Ascending aorta (tissue), 2 donors: ENCODE data around the gene NELFA. TPM values are rescaled to one million over a fixed set of nuclear protein-coding genes. Genes with fewer than 3 reads are reported as not detected.
A peak's percentile ranks its signal among the peaks of the same experiment; 100 is the strongest.

Source experiments
- DNase-seq, 2 donors: peaks; one replicate each; pipeline ENCODE4 v3.0.0-alpha.2; 2019; ENCODE audit warnings: low spot score in 2 of 2
- H3K27ac ChIP-seq, 2 donors: fragments of 200-600 bp; sonication (generic); one replicate each; pipeline ENCODE4 v1.5.1; 2016 to 2017; ENCODE audit warnings: mild to moderate bottlenecking in 1 of 2
- H3K27me3 ChIP-seq: fragments of 200-600 bp; sonication (generic); one replicate; pipeline ENCODE4 v1.5.1; 2017
- H3K36me3 ChIP-seq, 2 donors: fragments of 200-600 bp; sonication (generic); one replicate each; pipeline ENCODE4 v1.5.1; 2016
- H3K4me1 ChIP-seq, 2 donors: fragments of 200-600 bp; sonication (generic); one replicate each; pipeline ENCODE4 v1.5.1; 2016 to 2017; ENCODE audit warnings: mild to moderate bottlenecking in 1 of 2
- H3K4me3 ChIP-seq, 2 donors: fragments of 200-600 bp; sonication (generic); one replicate each; pipeline ENCODE4 v1.5.1; 2016 to 2017; ENCODE audit warnings: mild to moderate bottlenecking in 1 of 2
- H3K9me3 ChIP-seq, 2 donors: fragments of 200-600 bp; sonication (generic); one replicate each; pipeline ENCODE4 v1.5.1; 2016
- intact Hi-C: fragments of 100-400 bp; cut with DNase I; formaldehyde crosslinking; loops from one replicate; pipeline ENCODE4 v1.15.1; 2023
- total RNA-seq: library from RNA; depleted of rRNA; stranded (reverse); fragments of >200 nt; gene quantifications from one replicate; pipeline ENCODE4 v1.1.0, GENCODE V29; 2016
- TF ChIP-seq, protein P1 (sequence below), 3 experiments: fragments of 200-600 bp in 2 of 3; fragments of 450-650 bp in 1 of 3; sonication (generic) in 2 of 3; IDR thresholded peaks; one replicate each; pipeline ENCODE4 v1.5.1; 2016 to 2019; ENCODE audit warnings: antibody characterized with exemption in 3 of 3, mild to moderate bottlenecking in 1 of 3, moderate library complexity in 1 of 3

NELFA gene
- total RNA-seq, result 11.9 TPM

- TF ChIP-seq, protein P1, sequence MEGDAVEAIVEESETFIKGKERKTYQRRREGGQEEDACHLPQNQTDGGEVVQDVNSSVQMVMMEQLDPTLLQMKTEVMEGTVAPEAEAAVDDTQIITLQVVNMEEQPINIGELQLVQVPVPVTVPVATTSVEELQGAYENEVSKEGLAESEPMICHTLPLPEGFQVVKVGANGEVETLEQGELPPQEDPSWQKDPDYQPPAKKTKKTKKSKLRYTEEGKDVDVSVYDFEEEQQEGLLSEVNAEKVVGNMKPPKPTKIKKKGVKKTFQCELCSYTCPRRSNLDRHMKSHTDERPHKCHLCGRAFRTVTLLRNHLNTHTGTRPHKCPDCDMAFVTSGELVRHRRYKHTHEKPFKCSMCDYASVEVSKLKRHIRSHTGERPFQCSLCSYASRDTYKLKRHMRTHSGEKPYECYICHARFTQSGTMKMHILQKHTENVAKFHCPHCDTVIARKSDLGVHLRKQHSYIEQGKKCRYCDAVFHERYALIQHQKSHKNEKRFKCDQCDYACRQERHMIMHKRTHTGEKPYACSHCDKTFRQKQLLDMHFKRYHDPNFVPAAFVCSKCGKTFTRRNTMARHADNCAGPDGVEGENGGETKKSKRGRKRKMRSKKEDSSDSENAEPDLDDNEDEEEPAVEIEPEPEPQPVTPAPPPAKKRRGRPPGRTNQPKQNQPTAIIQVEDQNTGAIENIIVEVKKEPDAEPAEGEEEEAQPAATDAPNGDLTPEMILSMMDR (IDR thresholded peaks at IDR 0.05), result peak in 2 of 3 experiments; percentile 44 to 54
- intact Hi-C loops, result loop anchor here (1.0 to 5.0 kb wide), 8 partner anchors 139 to 1302 kb away; partner anchors contain the start of genes CFAP99, FAM193A, MXD4 and PCGF3
Measured at GRCh38 chr4:2008921-2009650, at the start of gene NELFA. NELFA (minus strand) TSS chr4:2008974; CDS start chr4:2008959, 15 bp downstream.

DNA sequence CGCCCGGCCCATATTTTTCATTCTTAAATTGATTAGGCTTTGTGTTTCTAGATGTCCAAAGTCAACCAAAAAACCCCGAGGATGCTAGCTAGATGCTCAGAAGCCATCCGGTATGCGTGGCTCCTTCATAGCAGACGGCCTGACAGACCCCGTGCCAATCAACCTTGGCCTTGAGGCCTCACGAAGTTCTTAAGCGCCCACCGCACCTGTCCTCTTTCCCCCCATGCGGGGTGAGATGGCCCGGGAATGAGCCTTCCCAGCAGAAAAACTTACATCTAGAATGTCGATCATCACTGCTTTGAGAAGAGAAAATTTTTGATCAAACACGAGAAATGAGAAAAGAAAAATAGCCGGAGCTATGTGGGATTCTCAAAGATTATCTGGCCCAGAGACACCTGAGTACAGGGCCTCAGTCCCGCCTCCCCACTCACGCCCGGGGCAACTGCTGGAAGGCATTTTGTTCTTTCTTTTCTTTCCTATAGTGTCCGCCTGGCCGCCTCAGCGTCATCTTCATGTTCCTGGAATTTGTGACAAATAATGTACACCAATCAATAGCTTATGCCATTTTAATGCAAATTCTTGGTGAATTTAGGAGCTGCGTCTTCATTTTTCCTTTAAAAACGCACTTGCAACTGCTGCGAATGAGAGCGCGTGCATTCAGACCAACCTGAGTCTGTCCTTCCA is 48.8 kb upstream of the NELFA start:
- no peak overlapping the region for H3K27ac ChIP-seq
- peaks cover 0 to 2% of the 10 kb centered on the region in 2 donors for H3K4me1 ChIP-seq
- DNase-seq, result no peak
- peaks cover 15% of the 10 kb centered on the region for H3K27me3 ChIP-seq
- H3K36me3 ChIP-seq, result no peaks in the 10 kb centered on the region
- no peak overlapping the region for H3K4me3 ChIP-seq
- intact Hi-C loops, result no loop called here
- H3K9me3 ChIP-seq, result no peaks in the 10 kb centered on the region
- TF ChIP-seq, protein P1 (IDR thresholded peaks at IDR 0.05), result no peak

More at GRCh38 chr4:2008921-2009650, at the start of gene NELFA:
- H3K36me3 ChIP-seq, result peaks cover 0 to 2% of the 10 kb centered on the region in 2 donors
- DNase-seq, result peak; percentile 63 to 96
- H3K27me3 ChIP-seq, result no peaks in the 10 kb centered on the region
- no peaks in the 10 kb centered on the region for H3K9me3 ChIP-seq
- peak within 1 kb of the TSS; percentile 84 to 98 for H3K4me3 ChIP-seq
- H3K27ac ChIP-seq, result peak within 1 kb of the TSS; percentile 96 to 98
- peaks cover 0 to 2% of the 10 kb centered on the region in 2 donors for H3K4me1 ChIP-seq

DNA sequence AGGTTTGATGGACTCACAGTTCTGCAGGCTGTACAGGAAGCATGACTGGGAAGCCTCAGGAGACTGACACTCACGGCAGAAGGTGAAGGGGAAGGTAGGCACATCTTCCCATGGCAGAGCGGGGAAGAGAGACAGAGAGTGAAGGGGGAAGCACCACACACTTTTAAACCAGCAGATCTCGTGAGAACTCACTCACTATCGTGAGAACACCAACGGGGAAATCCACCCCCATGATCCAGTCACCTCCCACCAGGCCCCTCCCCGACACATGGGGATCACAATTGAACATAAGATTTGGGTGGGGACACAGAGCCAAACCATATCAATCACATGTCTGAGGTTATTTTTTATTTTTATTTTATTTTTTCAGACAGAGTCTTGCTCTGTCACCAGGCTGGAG is 45.4 kb upstream of the NELFA start:
- intact Hi-C loops, result no loop called here
- TF ChIP-seq, protein P1 (IDR thresholded peaks at IDR 0.05), result no peak
- H3K27me3 ChIP-seq, result no peaks in the 10 kb centered on the region
- H3K4me3 ChIP-seq, result no peak overlapping the region
- no peak for DNase-seq
- no peaks in the 10 kb centered on the region for H3K36me3 ChIP-seq
- peaks cover 0 to 2% of the 10 kb centered on the region in 2 donors for H3K4me1 ChIP-seq
- no peak overlapping the region for H3K27ac ChIP-seq
- H3K9me3 ChIP-seq, result no peaks in the 10 kb centered on the region

- no peaks in the 10 kb centered on the region for H3K9me3 ChIP-seq
- no peak overlapping the region for H3K4me3 ChIP-seq
- TF ChIP-seq, protein P1 (IDR thresholded peaks at IDR 0.05), result no peak
- no peak for DNase-seq
- H3K36me3 ChIP-seq, result no peaks in the 10 kb centered on the region
- intact Hi-C loops, result no loop called here
- no peaks in the 10 kb centered on the region for H3K4me1 ChIP-seq
- H3K27me3 ChIP-seq, result no peaks in the 10 kb centered on the region
- no peak overlapping the region for H3K27ac ChIP-seq
Measured at GRCh38 chr4:2051086-2051485, 42.3 kb upstream of the NELFA start.

DNA sequence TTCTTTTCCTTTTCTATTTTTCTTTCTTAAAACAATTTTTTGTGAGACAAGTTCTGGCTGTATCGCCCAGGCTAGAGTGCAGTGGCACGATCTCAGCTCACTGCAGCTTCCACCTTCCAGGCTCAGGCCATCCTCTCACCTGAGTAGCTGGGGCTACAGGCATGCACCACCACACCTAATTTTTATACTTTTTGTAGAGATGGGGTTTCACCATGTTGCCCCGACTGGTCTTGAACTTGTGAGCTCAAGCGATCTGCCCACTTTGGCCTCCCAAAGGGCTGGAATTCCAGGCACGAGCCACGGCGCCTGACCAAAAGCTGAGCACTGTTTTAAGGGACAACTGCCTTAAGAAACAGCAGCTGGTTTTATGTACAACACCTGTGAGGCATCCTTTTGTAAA is 41.0 kb upstream of the NELFA start:
- DNase-seq, result peak in 1 of 2 donors; percentile 8

More for the DNA sequence above, 41.0 kb upstream of the NELFA start:
- Histone ChIP-seq H3K27me3 (no peaks in the 10 kb centered on the region), H3K4me3 (no peak overlapping the region), H3K4me1 (no peaks in the 10 kb centered on the region), H3K27ac (no peak overlapping the region), H3K9me3 (no peaks in the 10 kb centered on the region), H3K36me3 (no peaks in the 10 kb centered on the region)
- TF ChIP-seq, protein P1 (IDR thresholded peaks at IDR 0.05), result no peak
- intact Hi-C loops, result no loop called here
